Upper lobe of right lung (tissue), 1 donor: ENCODE measurements around the gene CCNQ. TPM values are rescaled to one million over a fixed set of nuclear protein-coding genes. Genes with fewer than 3 reads are reported as not detected.

ENCODE experiments used
- ATAC-seq: fragments of 200-7000 bp; cut with Tn5 transposase; one replicate; pipeline ENCODE4 v1.9.1; 2020; ENCODE audit warnings: mild to moderate bottlenecking, moderate library complexity
- DNase-seq: peaks from one replicate; pipeline ENCODE4 v3.0.0-alpha.2; 2020
- H3K27ac ChIP-seq: fragments of 200-600 bp; one replicate; pipeline ENCODE4 v1.8.0; 2022
- H3K27me3 ChIP-seq: fragments of 200-600 bp; one replicate; pipeline ENCODE4 v1.8.0; 2022; ENCODE audit warnings: mild to moderate bottlenecking
- H3K36me3 ChIP-seq: fragments of 200-600 bp; one replicate; pipeline ENCODE4 v1.8.0; 2022
- H3K4me1 ChIP-seq: fragments of 200-600 bp; one replicate; pipeline ENCODE4 v1.8.0; 2022
- H3K4me3 ChIP-seq: fragments of 200-600 bp; one replicate; pipeline ENCODE4 v1.8.0; 2022; ENCODE audit warnings: mild to moderate bottlenecking
- H3K9me3 ChIP-seq: fragments of 200-600 bp; one replicate; pipeline ENCODE4 v1.8.0; 2022
- intact Hi-C: fragments of 100-400 bp; cut with DNase I; formaldehyde crosslinking; loops from one replicate; pipeline ENCODE4 v1.11.0; 2022
- total RNA-seq: library from RNA; stranded (reverse); fragmentation: NEBNext Ultra II Directional; extraction: Animal tissue kit (Norgen Biotek cat#: 25700); gene quantifications from one replicate; pipeline ENCODE4 v1.2.1, GENCODE V29; 2021
- TF ChIP-seq, protein P1 (sequence below): fragments of 200-600 bp; IDR thresholded peaks from one replicate; pipeline ENCODE4 v1.8.0; 2022; ENCODE audit warnings: antibody characterized with exemption
- donor health status: DM: no; HTN: yes; CAD: no; lungs with severe emphysema.

Gene CCNQ
- total RNA-seq, 1 donor from 2014 or later, result 18.9 TPM

DNA sequence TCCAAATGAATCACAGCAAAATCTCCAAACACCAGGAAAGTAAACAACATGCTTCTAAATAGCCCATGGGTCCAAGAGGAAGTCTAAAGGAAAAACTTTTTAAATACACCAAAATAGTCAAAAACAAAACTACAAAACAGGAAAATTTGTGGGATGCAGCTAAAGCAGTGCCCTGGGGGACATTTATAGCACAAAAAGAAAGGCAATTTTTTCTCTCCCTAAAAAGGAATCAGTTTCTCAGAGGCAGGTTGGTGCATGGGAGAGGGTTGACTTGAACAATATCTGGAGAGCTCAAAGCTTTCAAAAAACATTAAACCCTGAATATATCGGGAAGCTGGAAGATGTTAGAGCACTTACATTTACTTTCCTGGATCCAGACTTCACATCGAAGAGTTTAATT, 32.4 kb upstream of the CCNQ start:
- no peaks in the 10 kb centered on the region for H3K9me3 ChIP-seq
- H3K4me1 ChIP-seq, result no peaks in the 10 kb centered on the region
- H3K27ac ChIP-seq, result no peak overlapping the region
- no peak for ATAC-seq
- DNase-seq, result no peak
- TF ChIP-seq, protein P1, sequence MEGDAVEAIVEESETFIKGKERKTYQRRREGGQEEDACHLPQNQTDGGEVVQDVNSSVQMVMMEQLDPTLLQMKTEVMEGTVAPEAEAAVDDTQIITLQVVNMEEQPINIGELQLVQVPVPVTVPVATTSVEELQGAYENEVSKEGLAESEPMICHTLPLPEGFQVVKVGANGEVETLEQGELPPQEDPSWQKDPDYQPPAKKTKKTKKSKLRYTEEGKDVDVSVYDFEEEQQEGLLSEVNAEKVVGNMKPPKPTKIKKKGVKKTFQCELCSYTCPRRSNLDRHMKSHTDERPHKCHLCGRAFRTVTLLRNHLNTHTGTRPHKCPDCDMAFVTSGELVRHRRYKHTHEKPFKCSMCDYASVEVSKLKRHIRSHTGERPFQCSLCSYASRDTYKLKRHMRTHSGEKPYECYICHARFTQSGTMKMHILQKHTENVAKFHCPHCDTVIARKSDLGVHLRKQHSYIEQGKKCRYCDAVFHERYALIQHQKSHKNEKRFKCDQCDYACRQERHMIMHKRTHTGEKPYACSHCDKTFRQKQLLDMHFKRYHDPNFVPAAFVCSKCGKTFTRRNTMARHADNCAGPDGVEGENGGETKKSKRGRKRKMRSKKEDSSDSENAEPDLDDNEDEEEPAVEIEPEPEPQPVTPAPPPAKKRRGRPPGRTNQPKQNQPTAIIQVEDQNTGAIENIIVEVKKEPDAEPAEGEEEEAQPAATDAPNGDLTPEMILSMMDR, result no peak
- intact Hi-C loops, result no loop called here
- no peaks in the 10 kb centered on the region for H3K27me3 ChIP-seq
- no peak overlapping the region for H3K4me3 ChIP-seq
- H3K36me3 ChIP-seq, result no peaks in the 10 kb centered on the region

DNA sequence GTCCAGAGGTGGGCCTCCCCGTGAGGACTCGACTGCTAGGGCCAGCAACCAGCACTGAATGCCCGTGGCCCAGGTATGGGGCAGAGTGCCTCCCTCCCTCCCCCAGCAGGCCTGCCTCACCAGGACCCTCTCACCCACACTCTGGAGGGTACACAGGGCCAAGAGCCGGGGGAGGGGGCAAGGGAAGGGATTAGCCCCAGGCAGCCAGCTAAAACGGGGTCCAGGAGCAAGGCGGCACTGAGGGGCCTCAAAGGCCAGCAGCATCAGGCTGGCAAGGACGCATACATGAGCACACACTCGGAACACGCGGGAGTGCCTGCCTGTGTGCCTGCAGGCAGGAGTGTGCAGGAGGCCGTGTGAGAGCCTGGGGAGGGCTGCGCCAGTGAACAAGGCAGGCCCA, 29.7 kb upstream of the CCNQ start:
- TF ChIP-seq, protein P1, result no peak
- intact Hi-C loops, result no loop called here
- ATAC-seq (no peak), DNase-seq (no peak)
- Histone ChIP-seq H3K4me3 (no peak overlapping the region), H3K4me1 (no peaks in the 10 kb centered on the region), H3K27me3 (no peaks in the 10 kb centered on the region), H3K27ac (no peak overlapping the region), H3K36me3 (no peaks in the 10 kb centered on the region), H3K9me3 (no peaks in the 10 kb centered on the region)

DNA sequence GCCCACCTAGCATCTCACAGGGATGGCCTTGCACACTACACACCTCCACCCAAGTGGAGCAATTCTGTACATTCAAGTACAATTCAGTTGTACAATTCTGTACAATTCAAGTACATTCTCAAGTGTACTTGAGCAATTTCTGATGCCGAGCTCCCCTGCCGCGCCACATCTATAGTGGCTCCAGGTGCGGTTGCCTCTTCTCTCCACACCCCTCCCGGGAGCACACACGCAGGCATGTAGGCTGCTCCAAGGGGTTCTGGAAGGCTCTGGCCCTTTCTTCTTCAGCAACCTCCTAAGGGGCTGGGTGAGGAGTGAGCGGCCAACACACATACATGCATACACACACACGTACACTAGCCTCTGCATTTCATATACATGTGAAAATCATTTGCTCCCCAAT, 29.2 kb upstream of the CCNQ start:
- intact Hi-C loops, result no loop called here
- Histone ChIP-seq H3K9me3 (no peaks in the 10 kb centered on the region), H3K4me1 (no peaks in the 10 kb centered on the region), H3K27ac (no peak overlapping the region), H3K4me3 (no peak overlapping the region), H3K27me3 (no peaks in the 10 kb centered on the region), H3K36me3 (no peaks in the 10 kb centered on the region)
- TF ChIP-seq, protein P1, result no peak
- DNase-seq (no peak), ATAC-seq (peak; percentile 7)

DNA sequence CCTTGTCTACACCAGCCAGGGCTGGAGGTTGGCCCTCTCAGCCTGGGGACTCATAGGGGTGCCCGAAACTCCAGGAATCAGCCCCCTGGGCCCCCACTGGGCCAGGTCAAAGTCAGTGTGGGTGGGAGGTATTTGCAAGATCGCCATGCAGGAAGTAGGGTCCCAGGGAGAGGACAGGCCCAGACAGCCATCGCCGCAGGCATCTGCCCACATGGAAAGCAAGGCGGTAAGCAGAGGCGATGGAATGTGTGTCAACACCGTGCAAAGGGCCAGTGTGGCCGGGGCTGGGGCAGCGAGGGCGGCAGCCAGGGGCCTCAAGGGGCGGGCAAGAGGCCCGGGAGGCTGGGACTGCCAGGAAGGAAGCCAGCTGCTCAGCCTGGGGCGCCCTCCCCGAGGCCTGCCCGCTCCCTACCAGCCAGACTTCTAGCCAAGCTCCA, 28.8 kb upstream of the CCNQ start:
- Histone ChIP-seq H3K4me1 (no peaks in the 10 kb centered on the region), H3K36me3 (no peaks in the 10 kb centered on the region), H3K9me3 (no peaks in the 10 kb centered on the region), H3K27me3 (no peaks in the 10 kb centered on the region), H3K4me3 (no peak overlapping the region), H3K27ac (no peak overlapping the region)
- peak; percentile 72 for DNase-seq
- peak; percentile 84 for ATAC-seq
- intact Hi-C loops, result no loop called here
- TF ChIP-seq, protein P1, result no peak

DNA sequence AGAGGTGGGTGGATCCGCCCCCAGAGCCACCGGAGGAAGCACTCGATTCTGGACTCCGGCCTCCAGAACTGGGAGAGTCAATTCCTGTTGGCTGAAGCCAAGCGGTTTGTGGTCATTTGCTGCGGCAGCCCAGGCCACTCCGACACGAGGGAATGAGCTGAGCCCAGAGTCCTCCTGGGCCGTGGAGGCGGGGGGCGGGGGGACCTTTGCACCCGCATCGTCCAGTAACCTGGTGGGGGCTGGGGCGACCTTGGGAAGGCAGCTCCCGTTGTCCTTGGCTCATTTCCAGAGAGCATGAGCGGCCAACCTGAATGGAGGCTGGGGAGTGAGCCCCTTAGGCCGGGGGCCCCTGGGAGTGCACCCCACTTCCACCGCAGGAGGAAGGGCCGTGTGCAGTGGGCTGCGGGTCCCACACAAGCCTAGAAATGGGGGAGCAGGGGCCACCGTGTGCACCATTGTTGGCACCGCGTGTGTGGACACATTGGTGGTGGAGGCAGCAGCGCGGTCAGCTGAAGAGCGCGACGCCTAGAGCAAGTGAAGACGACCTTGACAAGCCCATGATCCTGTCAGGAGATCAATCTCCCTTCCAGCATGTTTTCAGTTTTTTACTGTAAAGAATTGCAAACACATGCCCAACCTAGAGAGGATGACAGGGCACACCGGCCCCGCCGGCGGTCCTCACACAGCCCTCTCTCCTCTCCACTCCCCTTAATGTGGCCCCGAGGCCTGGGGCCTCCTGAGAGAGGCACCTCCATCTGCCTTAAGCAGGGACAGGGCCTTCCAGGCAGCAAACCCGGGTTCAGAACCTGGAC, 28.1 kb upstream of the CCNQ start:
- no peak for ATAC-seq
- TF ChIP-seq, protein P1, result no peak
- Histone ChIP-seq H3K4me3 (no peak overlapping the region), H3K27me3 (no peaks in the 10 kb centered on the region), H3K27ac (no peak overlapping the region), H3K4me1 (no peaks in the 10 kb centered on the region), H3K36me3 (no peaks in the 10 kb centered on the region), H3K9me3 (no peaks in the 10 kb centered on the region)
- no peak for DNase-seq
- intact Hi-C loops, result no loop called here
